H1 (cell line): ENCODE measurements around the gene EML4. TPM values are rescaled to one million over a fixed set of nuclear protein-coding genes. Genes with fewer than 3 reads are reported as not detected.

ENCODE experiments used
- CTCF ChIA-PET: fragments of 300-600 bp; sonication (Branson Sonifier 250); formaldehyde crosslinking; loops from one replicate; lab custom pipeline; 2021; ENCODE audit not compliant: partially characterized antibody; lab: Charles Lee
- POLR2A ChIA-PET: fragments of 300-600 bp; sonication (Branson Sonifier 250); formaldehyde crosslinking; loops from one replicate; lab custom pipeline; 2021; ENCODE audit warnings: inconsistent platforms; ENCODE audit not compliant: partially characterized antibody; lab: Charles Lee
- DNase-seq, 2 experiments: peaks; one replicate each; pipeline versions ENCODE4 v3.0.0 to v3.0.0-alpha.2; 2010 to 2022; ENCODE audit warnings: low spot score in 2 of 2, low read depth in 1 of 2, mixed read lengths in 1 of 2
- FAIRE-seq: peaks from 2 replicates; lab custom pipeline; 2011; peaks lifted over from hg19 to GRCh38; lab: Jason Lieb, UNC
- H2AFZ ChIP-seq: 2 replicates; pipeline ENCODE4 v1.8.1; 2012; ENCODE audit warnings: low read length, inconsistent platforms
- H2AK5ac ChIP-seq: 2 replicates; pipeline ENCODE4 v1.6.1; 2013; ENCODE audit warnings: low read depth, low read length
- H2BK120ac ChIP-seq: replicated peaks from 2 replicates; pipeline ENCODE3; 2013; ENCODE audit warnings: low read depth, low read length, inconsistent platforms
- H2BK12ac ChIP-seq: 2 replicates; pipeline ENCODE4 v1.6.1; 2013; ENCODE audit warnings: low read depth, low read length
- H2BK15ac ChIP-seq: 2 replicates; pipeline ENCODE4 v1.6.1; 2013; ENCODE audit warnings: low read length
- H2BK20ac ChIP-seq: 2 replicates; pipeline ENCODE4 v1.6.1; 2013; ENCODE audit warnings: low read length
- H2BK5ac ChIP-seq: 2 replicates; pipeline ENCODE4 v1.6.1; 2013; ENCODE audit warnings: low read depth, low read length
- H3K14ac ChIP-seq: 2 replicates; pipeline ENCODE4 v1.6.1; 2013; ENCODE audit warnings: inconsistent platforms; ENCODE audit not compliant: insufficient read length
- H3K18ac ChIP-seq: 2 replicates; pipeline ENCODE4 v1.6.1; 2013; ENCODE audit warnings: low read length; ENCODE audit errors: extremely low read depth
- H3K23ac ChIP-seq: 2 replicates; pipeline ENCODE4 v1.6.1; 2013; ENCODE audit warnings: inconsistent platforms; ENCODE audit not compliant: insufficient read length
- H3K23me2 ChIP-seq: 2 replicates; pipeline ENCODE4 v1.6.1; 2013; ENCODE audit warnings: low read depth, low read length
- H3K27ac ChIP-seq: 2 replicates; pipeline ENCODE4 v1.6.1; 2011; ENCODE audit warnings: low read depth, low read length, inconsistent platforms
- H3K27me3 ChIP-seq, 4 experiments: replicated peaks in 1 of 4; 1 replicate in 1 of 4; 2 replicates in 3 of 4; pipeline versions ENCODE4 v1.6.1 to v1.8.1; 2011 to 2013; ENCODE audit warnings: low read length in 3 of 4, mild to moderate bottlenecking in 3 of 4, inconsistent platforms in 2 of 4, mixed read lengths in 2 of 4, moderate library complexity in 1 of 4; ENCODE audit not compliant: control insufficient read depth in 3 of 4, insufficient read depth in 3 of 4; ENCODE audit errors: extremely low read depth in 1 of 4
- H3K36me3 ChIP-seq, 4 experiments: 2 replicates each; pipeline versions ENCODE4 v1.6.1 to v1.8.1; 2011 to 2013; ENCODE audit warnings: mild to moderate bottlenecking in 4 of 4, low read length in 3 of 4, moderate library complexity in 2 of 4, control low read depth in 1 of 4, inconsistent platforms in 1 of 4; ENCODE audit not compliant: insufficient read depth in 4 of 4, control insufficient read depth in 2 of 4
- H3K4ac ChIP-seq: replicated peaks from 2 replicates; pipeline ENCODE3; 2013; ENCODE audit warnings: low read length, low read depth, mixed read lengths, inconsistent platforms; ENCODE audit not compliant: insufficient read length
- H3K4me1 ChIP-seq, 4 experiments: replicated peaks in 1 of 4; 1 replicate in 1 of 4; 2 replicates in 3 of 4; pipeline versions ENCODE4 v1.6.1 to v1.8.1; 2011 to 2013; ENCODE audit warnings: low read length in 3 of 4, inconsistent platforms in 2 of 4, mixed read lengths in 1 of 4; ENCODE audit not compliant: insufficient read depth in 4 of 4, control insufficient read depth in 3 of 4
- H3K4me2 ChIP-seq, 2 experiments: 2 replicates each; pipeline versions ENCODE4 v1.6.1 to v1.8.1; 2011 to 2013; ENCODE audit warnings: low read depth in 2 of 2, low read length in 2 of 2, control low read depth in 1 of 2, inconsistent platforms in 1 of 2, mild to moderate bottlenecking in 1 of 2; ENCODE audit not compliant: insufficient read depth in 1 of 2
- H3K4me3 ChIP-seq, 4 experiments: fragments of 200-600, 300-600 bp in 1 of 4; sonication (generic), shearing (Covaris generic), sonication (Bioruptor Twin) in 1 of 4; 2 replicates each; pipeline versions ENCODE4 v1.5.1 to v1.8.1; 2011 to 2016; ENCODE audit warnings: low read length in 4 of 4, low read depth in 3 of 4, control low read depth in 2 of 4, inconsistent platforms in 2 of 4, mild to moderate bottlenecking in 2 of 4, mixed read lengths in 1 of 4, moderate library complexity in 1 of 4; ENCODE audit not compliant: insufficient read depth in 2 of 4; ENCODE audit errors: extremely low read depth in 1 of 4
- H3K56ac ChIP-seq: replicated peaks from 2 replicates; pipeline ENCODE3; 2013; ENCODE audit warnings: low read depth, mild to moderate bottlenecking, mixed read lengths, low read length, inconsistent platforms; ENCODE audit not compliant: insufficient read length
- H3K79me1 ChIP-seq: 2 replicates; pipeline ENCODE4 v1.6.1; 2013; ENCODE audit warnings: low read depth, low read length, control low read depth
- H3K79me2 ChIP-seq, 2 experiments: 2 replicates each; pipeline versions ENCODE4 v1.6.1 to v1.8.1; 2012 to 2013; ENCODE audit warnings: low read length in 2 of 2, mild to moderate bottlenecking in 2 of 2, inconsistent platforms in 1 of 2; ENCODE audit not compliant: insufficient read depth in 2 of 2, control insufficient read depth in 1 of 2
- H3K9ac ChIP-seq, 4 experiments: replicated peaks in 1 of 4; 1 replicate in 1 of 4; 2 replicates in 3 of 4; pipeline versions ENCODE4 v1.6.1 to v1.8.1; 2011 to 2013; ENCODE audit warnings: low read depth in 3 of 4, low read length in 3 of 4, control low read depth in 2 of 4, mild to moderate bottlenecking in 2 of 4, moderate library complexity in 2 of 4, inconsistent platforms in 1 of 4; ENCODE audit errors: extremely low read depth in 1 of 4
- H3K9me3 ChIP-seq, 2 experiments: 2 replicates each; pipeline versions ENCODE4 v1.6.1 to v1.8.1; 2012 to 2013; ENCODE audit warnings: mild to moderate bottlenecking in 2 of 2, moderate library complexity in 2 of 2, control low read depth in 1 of 2, inconsistent platforms in 1 of 2, low read depth in 1 of 2, low read length in 1 of 2, mixed read lengths in 1 of 2; ENCODE audit not compliant: insufficient read depth in 2 of 2
- H4K20me1 ChIP-seq, 2 experiments: replicated peaks in 1 of 2; 2 replicates each; pipeline versions ENCODE3 to v1.8.1; 2011 to 2013; ENCODE audit warnings: inconsistent platforms in 2 of 2, low read length in 2 of 2, mild to moderate bottlenecking in 1 of 2; ENCODE audit not compliant: insufficient read depth in 2 of 2, control insufficient read depth in 1 of 2
- H4K5ac ChIP-seq: 2 replicates; pipeline ENCODE4 v1.6.1; 2013; ENCODE audit warnings: low read length, low read depth, mixed read lengths, inconsistent platforms; ENCODE audit not compliant: insufficient read length
- H4K8ac ChIP-seq: 2 replicates; pipeline ENCODE4 v1.8.0; 2013; ENCODE audit warnings: mild to moderate bottlenecking, moderate library complexity, low read length, inconsistent platforms; ENCODE audit not compliant: insufficient read depth; ENCODE audit errors: extremely low read depth
- H4K91ac ChIP-seq: replicated peaks from 2 replicates; pipeline ENCODE3; 2013; ENCODE audit warnings: low read length, mixed read lengths, inconsistent platforms; ENCODE audit not compliant: insufficient read length
- CBX8 ChIP-seq: fragments of 300-800, 300-1000 bp; sonication (generic); IDR thresholded peaks from 2 replicates; pipeline ENCODE4 v1.7.1; 2016; ENCODE audit warnings: low read depth, low read length, borderline replicate concordance
- CHD2 ChIP-seq: IDR thresholded peaks from 2 replicates; pipeline ENCODE4 v1.6.1; 2012; ENCODE audit warnings: low read length, improper control_type of control experiment
- CREB1 ChIP-seq: IDR thresholded peaks from 2 replicates; pipeline ENCODE4 v1.6.1; 2012; ENCODE audit warnings: inconsistent platforms
- GABPA ChIP-seq: IDR thresholded peaks from 2 replicates; pipeline ENCODE4 v1.6.1; 2011; ENCODE audit warnings: mild to moderate bottlenecking, low read length, moderate library complexity, borderline replicate concordance; ENCODE audit not compliant: insufficient read depth
- HDAC6 ChIP-seq: IDR thresholded peaks from one replicate; pipeline ENCODE4 v1.7.1; 2012; ENCODE audit warnings: low read depth, mild to moderate bottlenecking, inconsistent platforms, low read length, moderate library complexity
- SIN3A ChIP-seq, 2 experiments: IDR thresholded peaks in 1 of 2; conservative IDR thresholded peaks in 1 of 2; 2 replicates each; pipeline ENCODE4 v1.6.1; 2011 to 2012; ENCODE audit warnings: low read length in 2 of 2, improper control_type of control experiment in 1 of 2, low read depth in 1 of 2, mild to moderate bottlenecking in 1 of 2
- WGBS, 2 experiments: shearing (Covaris generic) in 1 of 2; methylation state at CpG; one replicate each; pipeline versions ENCODE4 v1.1.6 to v1.1.7; 2013 to 2015; ENCODE audit warnings: low lambda C conversion rate in 2 of 2, mixed read lengths in 2 of 2, inconsistent platforms in 1 of 2, low coverage in 1 of 2, missing lambda C conversion rate in 1 of 2; ENCODE audit not compliant: insufficient replicate concordance in 2 of 2, insufficient coverage in 1 of 2, insufficient read length in 1 of 2; ENCODE audit errors: extremely low coverage in 1 of 2, missing lambda C conversion rate in 1 of 2; 5-methylcytosine and 5-hydroxymethylcytosine counted together
- polyA plus RNA-seq, 7 experiments: library from polyadenylated mRNA; depleted of rRNA in 3 of 7; stranded (reverse) in 5 of 7; unstranded in 2 of 7; fragments of >200 nt in 5 of 7; fragments of 200-250 nt in 2 of 7; gene quantifications; 1 replicate in 5 of 7; 2 replicates in 1 of 7; 4 replicates in 1 of 7; pipeline versions ENCODE4 v1.2.1 to v1.2.3, GENCODE V29; 2011 to 2013; ENCODE audit warnings: missing spikeins in 2 of 7, mixed read lengths in 2 of 7
- total RNA-seq: library from RNA; stranded (reverse); fragmentation: NEBNext Ultra II Directional; extraction: Animal tissue kit (Norgen Biotek cat#: 25700); gene quantifications from 2 replicates; pipeline ENCODE4 v1.2.1, GENCODE V29; 2021
- TF ChIP-seq, protein P1 (sequence below): IDR thresholded peaks from 2 replicates; pipeline ENCODE4 v1.6.1; 2011; ENCODE audit warnings: low read length, improper control_type of control experiment
- TF ChIP-seq, protein P2 (sequence below): IDR thresholded peaks from 2 replicates; pipeline ENCODE4 v1.6.1; 2012; ENCODE audit warnings: inconsistent platforms
- TF ChIP-seq, protein P3 (sequence below), 3 experiments: IDR thresholded peaks; 1 replicate in 2 of 3; 2 replicates in 1 of 3; pipeline versions ENCODE4 v1.5.1 to v1.6.1; 2011; ENCODE audit warnings: low read length in 3 of 3, mild to moderate bottlenecking in 3 of 3, inconsistent platforms in 2 of 3, low read depth in 1 of 3, moderate library complexity in 1 of 3; ENCODE audit not compliant: insufficient read depth in 1 of 3; ENCODE audit errors: control extremely low read depth in 1 of 3

The EML4 gene
- total and polyA plus RNA-seq, 2 of the 8 experiments (the other 6 are each of a cell fraction or from before 2014, with no cell fraction given): 50.1 to 104 TPM

DNA sequence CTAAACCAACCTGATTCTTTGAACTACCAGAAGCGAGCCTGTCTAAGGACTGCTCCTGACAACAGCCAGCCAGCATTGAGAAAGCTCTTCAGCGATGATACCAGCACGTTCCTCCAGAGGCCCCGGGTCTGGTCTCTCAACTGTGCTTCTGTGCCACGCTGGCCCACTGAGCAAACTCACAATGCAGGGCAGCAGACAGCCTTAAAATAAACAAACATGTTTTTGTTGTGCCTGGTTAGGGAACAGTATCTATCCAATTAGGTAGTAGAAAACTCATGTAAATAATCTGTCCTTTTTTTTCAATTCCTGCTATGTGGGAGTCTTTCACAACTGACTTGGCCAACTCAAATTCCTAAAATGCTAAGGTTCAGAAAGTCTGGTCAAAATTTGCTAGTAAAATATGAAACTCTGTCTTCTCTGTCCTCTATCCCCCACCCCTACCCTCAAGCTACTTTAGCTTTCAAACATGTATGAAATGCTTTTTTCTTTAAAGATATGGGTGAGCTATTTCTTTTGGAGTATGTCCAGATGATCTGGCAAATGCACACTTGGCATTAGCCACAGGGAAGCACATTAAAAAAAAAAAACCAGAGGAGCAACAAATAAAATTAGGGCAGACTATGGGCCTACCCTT lies 21.4 kb upstream of the EML4 start:
- no peak overlapping the region for H3K27ac ChIP-seq
- POLR2A ChIA-PET: interaction anchor here (1.7 kb wide), 1 partner anchor 9 kb away, joined by 3 read pairs; no protein-coding TSS in a partner anchor
- 87% methylated on average over 5 of the region's 5 CpGs; no CpG with 5 or more reads in 1 of the 2 experiments for WGBS, 2 experiments
- TF ChIP-seq CHD2: no peak
- TF ChIP-seq HDAC6: no peak
- no peak for TF ChIP-seq SIN3A (conservative IDR thresholded peaks at IDR 0.05 in 1 of 2, IDR thresholded peaks at IDR 0.05 in 1 of 2; ENCODE audit: low read depth in 1 of 2, low read length in 2 of 2)
- no peak for TF ChIP-seq CREB1
- TF ChIP-seq, protein P1, sequence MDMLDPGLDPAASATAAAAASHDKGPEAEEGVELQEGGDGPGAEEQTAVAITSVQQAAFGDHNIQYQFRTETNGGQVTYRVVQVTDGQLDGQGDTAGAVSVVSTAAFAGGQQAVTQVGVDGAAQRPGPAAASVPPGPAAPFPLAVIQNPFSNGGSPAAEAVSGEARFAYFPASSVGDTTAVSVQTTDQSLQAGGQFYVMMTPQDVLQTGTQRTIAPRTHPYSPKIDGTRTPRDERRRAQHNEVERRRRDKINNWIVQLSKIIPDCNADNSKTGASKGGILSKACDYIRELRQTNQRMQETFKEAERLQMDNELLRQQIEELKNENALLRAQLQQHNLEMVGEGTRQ: no peak
- TF ChIP-seq GABPA: no peak
- TF ChIP-seq CBX8: no peak
- TF ChIP-seq, protein P2, sequence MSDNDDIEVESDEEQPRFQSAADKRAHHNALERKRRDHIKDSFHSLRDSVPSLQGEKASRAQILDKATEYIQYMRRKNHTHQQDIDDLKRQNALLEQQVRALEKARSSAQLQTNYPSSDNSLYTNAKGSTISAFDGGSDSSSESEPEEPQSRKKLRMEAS: no peak
- TF ChIP-seq, protein P3, sequence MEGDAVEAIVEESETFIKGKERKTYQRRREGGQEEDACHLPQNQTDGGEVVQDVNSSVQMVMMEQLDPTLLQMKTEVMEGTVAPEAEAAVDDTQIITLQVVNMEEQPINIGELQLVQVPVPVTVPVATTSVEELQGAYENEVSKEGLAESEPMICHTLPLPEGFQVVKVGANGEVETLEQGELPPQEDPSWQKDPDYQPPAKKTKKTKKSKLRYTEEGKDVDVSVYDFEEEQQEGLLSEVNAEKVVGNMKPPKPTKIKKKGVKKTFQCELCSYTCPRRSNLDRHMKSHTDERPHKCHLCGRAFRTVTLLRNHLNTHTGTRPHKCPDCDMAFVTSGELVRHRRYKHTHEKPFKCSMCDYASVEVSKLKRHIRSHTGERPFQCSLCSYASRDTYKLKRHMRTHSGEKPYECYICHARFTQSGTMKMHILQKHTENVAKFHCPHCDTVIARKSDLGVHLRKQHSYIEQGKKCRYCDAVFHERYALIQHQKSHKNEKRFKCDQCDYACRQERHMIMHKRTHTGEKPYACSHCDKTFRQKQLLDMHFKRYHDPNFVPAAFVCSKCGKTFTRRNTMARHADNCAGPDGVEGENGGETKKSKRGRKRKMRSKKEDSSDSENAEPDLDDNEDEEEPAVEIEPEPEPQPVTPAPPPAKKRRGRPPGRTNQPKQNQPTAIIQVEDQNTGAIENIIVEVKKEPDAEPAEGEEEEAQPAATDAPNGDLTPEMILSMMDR (IDR thresholded peaks at IDR 0.05; ENCODE audit: control extremely low read depth in 1 of 3, insufficient read depth in 1 of 3, low read depth in 1 of 3, low read length in 3 of 3): no peak

More for the DNA sequence above, 21.4 kb upstream of the EML4 start:
- no peak overlapping the region for H3K14ac ChIP-seq
- no peak overlapping the region for H4K91ac ChIP-seq
- no peak for DNase-seq
- no peak overlapping the region for H3K4me3 ChIP-seq
- H2BK5ac ChIP-seq: no peak overlapping the region
- no peak overlapping the region for H4K8ac ChIP-seq
- H3K9ac ChIP-seq: no peak overlapping the region
- no peak overlapping the region for H2BK15ac ChIP-seq
- H2AFZ ChIP-seq: no peak overlapping the region
- H3K56ac ChIP-seq: no peak overlapping the region
- H3K79me2 ChIP-seq: no peaks in the 10 kb centered on the region
- H3K36me3 ChIP-seq: no peaks in the 10 kb centered on the region
- H4K20me1 ChIP-seq: no peaks in the 10 kb centered on the region
- no peaks in the 10 kb centered on the region for H3K79me1 ChIP-seq
- H3K18ac ChIP-seq: no peak overlapping the region
- H4K5ac ChIP-seq: no peak overlapping the region
- CTCF ChIA-PET: interaction anchor here (1.5 kb wide), 1 partner anchor 12 kb away, joined by 6 read pairs; no protein-coding TSS in a partner anchor
- no peaks in the 10 kb centered on the region for H3K9me3 ChIP-seq
- H3K4ac ChIP-seq: no peak overlapping the region
- no peaks in the 10 kb centered on the region for H3K27me3 ChIP-seq
- no peak for FAIRE-seq
- H2AK5ac ChIP-seq: no peak overlapping the region
- H3K4me2 ChIP-seq: no peak overlapping the region
- H3K23ac ChIP-seq: no peak overlapping the region
- no peak overlapping the region for H2BK12ac ChIP-seq
- H2BK20ac ChIP-seq: no peak overlapping the region
- peaks cover 0 to 3% (median under 1%) of the 10 kb centered on the region in 4 experiments; a peak in 2 of 7 replicates for H3K4me1 ChIP-seq
- no peak overlapping the region for H2BK120ac ChIP-seq
- H3K23me2 ChIP-seq: no peaks in the 10 kb centered on the region
